Omental fat pad (tissue), 4 donors: ENCODE data around the gene EPGN. TPM values are rescaled to one million over a fixed set of nuclear protein-coding genes. Genes with fewer than 3 reads are reported as not detected.

Source experiments
- ATAC-seq: fragments of 150-250 bp; one replicate; pipeline ENCODE4 v1.9.1; 2016; ENCODE audit warnings: mild to moderate bottlenecking, moderate library complexity; ENCODE audit not compliant: low FRiP score
- DNase-seq: peaks from one replicate; pipeline ENCODE4 v3.0.0-alpha.2; 2019; ENCODE audit warnings: low spot score
- CTCF ChIP-seq, 3 donors: fragments of 450-650 bp; IDR thresholded peaks; one replicate each; pipeline ENCODE4 v1.5.1; 2016 to 2017; ENCODE audit warnings: antibody characterized with exemption in 3 of 3, mild to moderate bottlenecking in 3 of 3, moderate library complexity in 2 of 3
- total RNA-seq, 4 donors: library from RNA; depleted of rRNA; stranded (reverse); fragments of >200 nt; gene quantifications; one replicate each; pipeline ENCODE4 v1.1.0, GENCODE V29; 2016

Gene EPGN
- total RNA-seq, 4 donors from 2014 or later: 2.5 to 8.4 TPM; not detected in 2

- TF ChIP-seq CTCF (IDR thresholded peaks at IDR 0.05): no peak
- DNase-seq (no peak), ATAC-seq (no peak)
These were observed 20.5 kb upstream of the EPGN start for GRCh38 chr4:74287791-74288190.

GRCh38 chr4:74291471-74291870 is 16.8 kb upstream of the EPGN start:
- TF ChIP-seq CTCF (IDR thresholded peaks at IDR 0.05): no peak
- DNase-seq (no peak), ATAC-seq (no peak)

GRCh38 chr4:74292111-74292870 is 16.0 kb upstream of the EPGN start:
- DNase-seq (no peak), ATAC-seq (no peak)
- TF ChIP-seq CTCF (IDR thresholded peaks at IDR 0.05): no peak

GRCh38 chr4:74293558-74293957 is 14.7 kb upstream of the EPGN start:
- TF ChIP-seq CTCF (IDR thresholded peaks at IDR 0.05): no peak
- ATAC-seq: no peak
- no peak for DNase-seq

- DNase-seq (no peak), ATAC-seq (no peak)
- TF ChIP-seq CTCF (IDR thresholded peaks at IDR 0.05): no peak
These were observed 13.6 kb upstream of the EPGN start for GRCh38 chr4:74294681-74295080.

GRCh38 chr4:74297539-74297938 is 10.7 kb upstream of the EPGN start:
- ATAC-seq: no peak

More at GRCh38 chr4:74297539-74297938, 10.7 kb upstream of the EPGN start:
- DNase-seq: no peak
- no peak for TF ChIP-seq CTCF (IDR thresholded peaks at IDR 0.05)
